GM21737 (cell line): Measurements from ENCODE around the gene TTC21A.
"Not testable (repeated sequence)": the region's sequence is repeated elsewhere in the genome, so short reads cannot be mapped to it uniquely, and the experiment has no call there.

Experiments used
- ATAC-seq: cut with Tn5 transposase; IDR thresholded peaks from one replicate; pipeline ENCODE4 v1.9.1; 2021; ENCODE audit warnings: mild to moderate bottlenecking, moderate library complexity; ENCODE audit not compliant: unreplicated experiment

TTC21A gene

GRCh38 chr3:39149498-39150147 lies 42.1 kb downstream of the TTC21A start:
- ATAC-seq = no peak

DNA sequence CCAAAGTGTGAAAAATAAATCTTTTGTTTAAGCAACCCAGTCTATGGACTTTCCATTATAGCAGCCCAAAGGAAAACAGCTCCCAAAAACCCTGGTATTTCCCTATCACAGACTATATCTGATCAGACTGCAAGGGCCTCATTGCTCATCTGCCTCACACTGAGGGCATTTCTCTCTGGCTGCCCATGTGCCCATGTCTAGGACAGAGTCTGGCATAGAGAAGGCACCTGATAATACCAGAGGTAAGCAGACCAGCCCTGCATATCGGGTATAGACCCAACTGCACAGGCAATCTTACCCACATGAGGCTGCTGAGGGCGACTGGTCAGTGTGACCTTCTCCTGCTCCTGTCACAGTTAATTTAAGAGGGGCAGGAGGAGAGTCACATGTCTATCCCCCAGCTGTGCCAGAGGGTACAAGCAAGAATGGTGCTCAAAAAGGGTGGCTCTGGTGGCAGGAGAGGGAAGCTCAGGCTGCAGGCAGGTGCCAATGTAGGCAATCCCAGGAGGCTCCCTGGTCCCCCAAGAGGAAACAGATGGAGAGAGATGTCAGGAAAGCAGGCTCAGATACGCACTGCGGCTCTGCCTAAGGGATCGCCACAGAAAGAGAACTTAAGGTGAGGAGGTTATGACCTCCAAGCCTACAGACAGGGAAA lies 42.8 kb downstream of the TTC21A start:
- ATAC-seq = no peak

- ATAC-seq = no peak
Measured at GRCh38 chr3:39150803-39151631, 43.5 kb downstream of the TTC21A start.

DNA sequence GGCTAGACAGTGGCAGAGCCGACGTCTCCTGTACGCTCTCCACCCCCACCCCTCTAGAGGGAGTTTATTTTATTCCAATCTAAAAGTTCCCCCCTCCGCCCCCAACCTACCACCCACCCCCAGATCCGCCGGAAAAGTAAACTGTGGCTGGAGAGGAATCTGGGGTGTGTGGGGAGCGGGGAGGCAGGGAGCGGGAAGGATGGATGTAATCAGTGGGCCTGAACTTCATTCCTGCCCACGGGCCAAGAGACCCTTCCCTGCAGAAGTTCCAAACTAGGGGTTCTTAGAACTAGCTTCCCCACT lies 46.4 kb downstream of the TTC21A start:
- no peak for ATAC-seq

DNA sequence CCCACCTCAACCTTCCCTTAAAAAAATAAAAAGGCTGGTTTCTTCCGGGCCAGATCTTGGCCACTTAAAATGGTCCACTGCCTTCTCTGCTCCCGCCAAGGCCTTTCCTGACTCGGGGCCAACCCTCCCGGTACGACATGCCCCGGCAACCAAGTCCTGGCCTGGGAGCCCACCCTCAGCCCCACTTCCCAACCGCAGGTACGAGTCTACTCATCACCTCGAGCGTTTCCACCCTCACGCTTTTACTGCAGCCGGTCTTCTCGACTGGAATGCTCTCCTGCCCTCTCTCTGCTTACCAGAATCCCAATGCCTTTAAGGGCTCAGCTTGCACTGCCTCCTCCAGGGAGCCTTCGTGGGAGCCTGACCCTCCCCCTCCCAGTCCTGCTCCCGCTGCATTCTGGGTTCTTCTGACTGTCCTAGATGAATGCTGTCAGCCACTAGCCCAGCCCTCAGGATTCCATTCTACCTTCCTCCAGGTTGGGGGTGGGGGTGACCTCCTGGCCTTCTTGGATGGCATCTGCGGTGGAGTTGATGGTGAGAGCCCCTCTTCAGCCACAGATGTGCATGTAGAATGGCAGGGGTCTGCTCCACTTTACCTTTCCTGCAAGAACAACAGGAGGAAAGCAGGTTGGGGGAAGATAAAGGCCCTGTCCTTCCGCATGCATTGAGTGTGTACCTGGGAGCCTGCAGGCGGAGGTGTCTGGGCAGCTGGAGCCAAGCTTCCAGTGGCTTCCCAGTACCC lies 47.0 kb downstream of the TTC21A start:
- no peak for ATAC-seq

DNA sequence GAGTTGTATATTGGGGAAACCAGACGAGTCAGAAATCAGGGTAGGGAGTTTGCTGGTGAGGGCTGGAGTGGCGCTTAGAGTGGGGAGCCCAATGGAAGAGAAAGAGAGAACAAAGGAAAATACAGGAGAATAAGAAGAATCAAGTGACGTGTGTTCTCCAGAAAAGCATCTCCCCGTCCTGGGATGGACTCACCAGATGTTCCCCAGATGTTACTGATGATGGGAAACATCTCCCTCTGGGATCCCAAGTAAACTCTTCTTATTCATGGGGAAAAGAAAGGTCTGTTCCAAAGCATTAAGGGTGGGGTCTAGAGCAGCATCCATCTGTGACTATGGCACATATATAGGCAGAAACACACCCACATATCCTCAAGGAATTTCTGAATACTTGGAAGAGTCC lies 48.9 kb downstream of the TTC21A start:
- ATAC-seq = no peak

- ATAC-seq = no peak
Measured at GRCh38 chr3:39157359-39157758, 49.9 kb downstream of the TTC21A start.

DNA sequence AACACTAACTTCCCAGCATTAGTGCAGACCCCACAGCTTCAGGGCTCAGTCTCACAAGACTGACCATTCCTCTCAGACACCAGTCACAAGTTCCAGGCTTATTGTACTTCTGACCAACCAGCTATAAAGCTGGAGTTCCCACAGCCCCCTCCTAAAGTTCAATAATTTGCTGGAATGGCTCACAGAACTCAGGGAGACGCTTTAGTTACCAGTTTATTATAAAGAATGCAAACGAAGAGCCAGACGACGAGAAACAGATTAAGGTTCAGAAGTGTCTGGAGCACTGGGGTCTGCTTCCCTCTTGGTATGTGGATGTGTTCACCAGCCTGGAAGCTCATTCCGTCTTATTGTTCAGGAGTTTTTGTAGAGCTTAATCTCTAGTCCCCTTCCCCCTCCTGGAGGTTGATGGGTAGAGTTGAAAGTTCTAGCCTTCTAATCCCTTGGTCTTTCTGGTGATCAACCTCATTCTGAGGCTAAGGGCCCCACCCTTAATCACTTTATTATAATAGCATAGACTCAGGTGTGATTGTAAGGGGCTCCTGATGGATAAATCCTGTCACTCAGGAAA lies 50.8 kb downstream of the TTC21A start:
- no peak for ATAC-seq

GRCh38 chr3:39164414-39164813 lies 56.9 kb downstream of the TTC21A start:
- ATAC-seq = no peak

- ATAC-seq = no peak
Measured at GRCh38 chr3:39165518-39165917, 58.0 kb downstream of the TTC21A start.

DNA sequence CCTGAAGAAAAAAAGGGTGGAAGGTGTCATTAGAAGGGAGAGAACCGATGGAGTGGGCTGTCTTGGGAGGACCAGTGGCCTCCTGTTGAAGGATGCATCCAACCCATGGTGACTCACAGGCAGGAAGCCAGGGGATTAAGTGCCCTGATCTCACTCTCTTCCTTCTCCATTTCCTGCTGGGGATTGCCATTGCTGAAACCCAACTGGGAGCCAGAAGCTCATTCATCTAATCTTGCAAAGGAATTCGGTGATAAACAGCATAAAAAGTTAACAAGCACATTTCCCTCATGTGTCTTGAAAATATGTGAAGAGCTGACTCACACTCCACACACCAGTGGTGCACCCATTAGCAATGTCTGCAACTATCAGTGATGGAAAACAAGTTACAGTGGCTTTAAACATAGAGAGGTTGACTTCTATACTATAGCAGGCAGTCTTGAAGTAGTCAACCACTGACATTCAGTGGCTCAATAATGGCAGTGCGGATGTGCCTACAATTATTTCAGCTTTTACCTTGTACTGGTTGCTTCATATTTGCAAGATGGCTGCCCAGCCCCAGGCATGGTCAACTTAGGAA lies 58.7 kb downstream of the TTC21A start:
- no peak for ATAC-seq

- ATAC-seq = no peak
Measured at GRCh38 chr3:39166932-39167532, 59.6 kb downstream of the TTC21A start.

GRCh38 chr3:39168156-39168780 lies 60.8 kb downstream of the TTC21A start:
- ATAC-seq = no peak

GRCh38 chr3:39169712-39170111 lies 62.2 kb downstream of the TTC21A start:
- no peak for ATAC-seq

DNA sequence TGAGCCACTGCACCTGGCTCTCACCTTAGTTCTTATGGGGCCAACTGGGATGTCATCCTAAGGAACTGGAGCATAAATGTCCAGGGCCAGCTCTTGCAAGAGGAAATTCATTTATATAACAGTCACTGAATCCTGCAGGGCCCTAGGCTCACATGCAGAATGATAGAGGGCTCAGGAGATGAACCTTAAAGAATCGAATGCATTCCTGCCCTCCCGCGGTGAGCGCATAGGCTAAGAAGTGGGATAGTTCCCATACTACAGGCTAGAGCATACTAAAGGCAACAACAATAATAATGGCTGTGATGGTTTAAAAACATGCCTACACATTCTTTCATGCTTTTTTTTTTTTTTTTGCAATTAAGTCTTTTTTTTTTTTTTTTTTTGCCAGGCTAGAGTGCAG lies 63.0 kb downstream of the TTC21A start:
- no peak for ATAC-seq

DNA sequence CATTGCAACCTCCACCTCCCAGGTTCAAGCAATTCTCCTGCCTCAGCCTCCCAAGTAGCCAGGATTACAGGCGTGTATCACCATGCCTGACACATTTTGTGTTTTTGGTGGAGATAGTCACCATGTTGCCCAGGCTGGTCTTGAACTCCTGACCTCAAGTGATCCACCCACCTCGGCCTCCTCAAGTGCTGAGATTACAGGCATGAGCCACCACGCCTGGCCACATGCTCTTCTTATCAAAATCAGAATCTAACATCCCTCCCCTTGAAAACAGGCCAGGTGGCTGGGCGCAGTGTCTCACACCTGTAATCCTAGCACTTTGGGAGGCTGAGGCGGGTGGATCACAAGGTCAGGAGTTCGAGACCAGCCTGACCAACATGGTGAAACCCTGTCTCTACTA lies 63.4 kb downstream of the TTC21A start:
- ATAC-seq = not testable (repeated sequence)

DNA sequence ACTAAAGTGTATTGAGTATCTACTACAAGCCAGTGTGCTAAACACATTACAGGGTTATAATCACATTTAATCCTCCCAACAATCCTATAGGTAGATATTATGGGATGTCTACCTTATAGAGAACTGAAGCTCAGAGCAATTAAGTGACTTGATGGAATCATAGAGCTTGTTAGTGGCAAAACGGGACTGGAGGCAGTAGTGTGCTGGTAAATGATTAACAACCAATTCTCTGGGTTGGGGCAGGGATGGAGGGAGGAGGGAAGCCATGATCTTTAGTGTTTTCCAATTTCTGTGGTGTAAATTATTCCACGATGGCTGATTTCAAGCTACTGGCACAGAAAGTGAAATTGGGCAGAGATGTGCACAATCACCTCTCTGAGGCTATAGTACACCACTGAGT lies 64.4 kb downstream of the TTC21A start:
- ATAC-seq = no peak

- ATAC-seq = no peak
Measured at GRCh38 chr3:39173318-39174125, 66.0 kb downstream of the TTC21A start.
